Breast epithelium (tissue), 3 donors: ENCODE data around the gene KCNQ1OT1.

Experiments
- POLR2A ChIP-seq: fragments of 450-650 bp; IDR thresholded peaks from one replicate; pipeline ENCODE4 v1.6.1; 2016; ENCODE audit warnings: antibody characterized with exemption, mild to moderate bottlenecking, moderate library complexity
- POLR2AphosphoS5 ChIP-seq, 3 donors: sonication (generic); formaldehyde crosslinking; IDR thresholded peaks; one replicate each; pipeline ENCODE4 v1.6.1; 2017; ENCODE audit warnings: antibody characterized with exemption in 3 of 3
- TF ChIP-seq, protein P1 (sequence below), 3 donors: fragments of 450-650 bp; IDR thresholded peaks; one replicate each; pipeline ENCODE4 v1.5.1; 2016 to 2017; ENCODE audit warnings: antibody characterized with exemption in 3 of 3, mild to moderate bottlenecking in 3 of 3, moderate library complexity in 3 of 3

DNA sequence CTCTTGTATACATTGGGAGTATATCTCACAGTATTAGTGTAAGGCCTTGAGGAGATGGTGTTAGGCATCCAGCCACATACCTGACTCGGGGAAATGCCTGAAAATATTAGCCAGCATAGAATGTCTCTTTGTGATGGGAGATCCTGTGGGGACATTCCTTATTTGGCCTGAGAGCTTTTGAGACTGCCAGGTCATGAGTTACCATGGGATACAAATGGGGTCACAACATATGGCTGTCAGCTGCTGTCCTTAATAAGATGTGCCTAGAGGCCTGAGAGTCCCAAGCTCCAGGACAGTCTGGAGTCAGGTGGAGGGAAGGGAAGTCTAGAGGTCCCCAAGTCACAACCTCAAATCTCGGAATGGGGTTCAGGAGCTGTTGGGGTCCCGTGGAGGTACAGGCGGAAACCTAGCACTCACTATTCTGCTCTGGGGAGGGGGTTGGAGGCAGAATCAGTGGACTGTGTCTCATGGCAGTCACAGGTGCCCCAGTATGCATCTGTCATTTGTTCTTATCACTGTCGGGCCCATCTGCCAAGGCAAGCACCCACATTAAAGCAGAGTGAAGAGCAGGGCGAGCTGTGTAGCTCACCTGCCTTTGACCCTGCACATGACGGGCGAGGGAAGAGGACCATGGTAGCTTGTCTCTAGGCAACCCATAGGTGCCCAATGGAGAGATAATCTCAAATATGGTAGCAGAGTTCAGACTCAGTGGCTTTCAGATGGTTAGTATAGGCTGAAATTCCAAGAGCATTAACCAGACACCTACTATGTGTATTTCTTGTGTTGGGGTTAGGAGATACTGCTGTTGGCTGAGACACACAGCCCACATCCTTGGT, 29.9 kb downstream of the KCNQ1OT1 start:
- TF ChIP-seq, protein P1, sequence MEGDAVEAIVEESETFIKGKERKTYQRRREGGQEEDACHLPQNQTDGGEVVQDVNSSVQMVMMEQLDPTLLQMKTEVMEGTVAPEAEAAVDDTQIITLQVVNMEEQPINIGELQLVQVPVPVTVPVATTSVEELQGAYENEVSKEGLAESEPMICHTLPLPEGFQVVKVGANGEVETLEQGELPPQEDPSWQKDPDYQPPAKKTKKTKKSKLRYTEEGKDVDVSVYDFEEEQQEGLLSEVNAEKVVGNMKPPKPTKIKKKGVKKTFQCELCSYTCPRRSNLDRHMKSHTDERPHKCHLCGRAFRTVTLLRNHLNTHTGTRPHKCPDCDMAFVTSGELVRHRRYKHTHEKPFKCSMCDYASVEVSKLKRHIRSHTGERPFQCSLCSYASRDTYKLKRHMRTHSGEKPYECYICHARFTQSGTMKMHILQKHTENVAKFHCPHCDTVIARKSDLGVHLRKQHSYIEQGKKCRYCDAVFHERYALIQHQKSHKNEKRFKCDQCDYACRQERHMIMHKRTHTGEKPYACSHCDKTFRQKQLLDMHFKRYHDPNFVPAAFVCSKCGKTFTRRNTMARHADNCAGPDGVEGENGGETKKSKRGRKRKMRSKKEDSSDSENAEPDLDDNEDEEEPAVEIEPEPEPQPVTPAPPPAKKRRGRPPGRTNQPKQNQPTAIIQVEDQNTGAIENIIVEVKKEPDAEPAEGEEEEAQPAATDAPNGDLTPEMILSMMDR (IDR thresholded peaks at IDR 0.05): no peak
- TF ChIP-seq POLR2AphosphoS5 (IDR thresholded peaks at IDR 0.05): no peak
- no peak for TF ChIP-seq POLR2A
